ENCODE results near the gene IER5. TPM values are rescaled to one million over a fixed set of nuclear protein-coding genes. Genes with fewer than 3 reads are reported as not detected.

IER5 gene
- total and polyA plus RNA-seq, 9 of the 15 experiments (the other 6 are each of a cell fraction or from before 2014, with no cell fraction given), result 2.4 to 32.1 (median 12.0) TPM

- TF ChIP-seq FOS (IDR thresholded peaks at IDR 0.05; ENCODE audit: extremely low read depth, insufficient read length) (peak; percentile 35), ETV6 (IDR thresholded peaks at IDR 0.05; ENCODE audit: borderline replicate concordance in 1 of 2, low read depth in 2 of 2, low read length in 1 of 2) (no peak), ETV6 (CRISPR knock-in tag; IDR thresholded peaks at IDR 0.05; ENCODE audit: borderline replicate concordance) (no peak), ARNT (IDR thresholded peaks at IDR 0.05) (no peak), U2AF1 (optimal IDR thresholded peaks at IDR 0.05; ENCODE audit: low read depth, low read length) (no peak), PHF8 (IDR thresholded peaks at IDR 0.05; ENCODE audit: borderline replicate concordance, low read length) (no peak), E2F5 (CRISPR knock-in tag; IDR thresholded peaks at IDR 0.05) (no peak), MYBL2 (IDR thresholded peaks at IDR 0.05; ENCODE audit: low read depth) (no peak), MYBL2 (CRISPR knock-in tag; IDR thresholded peaks at IDR 0.05; ENCODE audit: borderline replicate concordance) (no peak), THAP12 (CRISPR knock-in tag; IDR thresholded peaks at IDR 0.05) (no peak), MCM2 (IDR thresholded peaks at IDR 0.05; ENCODE audit: low read depth) (no peak), STAG1 (CRISPR knock-in tag; IDR thresholded peaks at IDR 0.05; ENCODE audit: borderline replicate concordance) (no peak), TSHZ1 (CRISPR knock-in tag; IDR thresholded peaks at IDR 0.05) (no peak), RBM15 (IDR thresholded peaks at IDR 0.05; ENCODE audit: insufficient read depth, low read length) (no peak), ZKSCAN8 (CRISPR knock-in tag; IDR thresholded peaks at IDR 0.05) (no peak), CCNT2 (IDR thresholded peaks at IDR 0.05; ENCODE audit: borderline replicate concordance, extremely low read depth, insufficient read length, low read depth, low read length) (no peak), E2F3 (CRISPR knock-in tag; IDR thresholded peaks at IDR 0.05) (no peak), EHMT2 (IDR thresholded peaks at IDR 0.05) (peak; percentile 84), GTF2E2 (tag; IDR thresholded peaks at IDR 0.05) (no peak), XRCC3 (IDR thresholded peaks at IDR 0.05) (no peak), POLR2G (IDR thresholded peaks at IDR 0.05; ENCODE audit: low read depth, low read length) (no peak), MED1 (CRISPR knock-in tag; IDR thresholded peaks at IDR 0.05; ENCODE audit: borderline replicate concordance) (no peak), BMI1 (IDR thresholded peaks at IDR 0.05; ENCODE audit: low read length) (no peak)
Measured at GRCh38 chr1:181112071-181112929, 23.8 kb downstream of the IER5 start (continued).
